HG03457 (cell line): Measurements from ENCODE around the gene REG4.
"Not testable (repeated sequence)": the region's sequence is repeated elsewhere in the genome, so short reads cannot be mapped to it uniquely, and the experiment has no call there.

ENCODE experiments used
- ATAC-seq: cut with Tn5 transposase; IDR thresholded peaks from one replicate; pipeline ENCODE4 v1.9.1; 2021; ENCODE audit warnings: moderate number of reproducible peaks; ENCODE audit not compliant: unreplicated experiment

Gene REG4

DNA sequence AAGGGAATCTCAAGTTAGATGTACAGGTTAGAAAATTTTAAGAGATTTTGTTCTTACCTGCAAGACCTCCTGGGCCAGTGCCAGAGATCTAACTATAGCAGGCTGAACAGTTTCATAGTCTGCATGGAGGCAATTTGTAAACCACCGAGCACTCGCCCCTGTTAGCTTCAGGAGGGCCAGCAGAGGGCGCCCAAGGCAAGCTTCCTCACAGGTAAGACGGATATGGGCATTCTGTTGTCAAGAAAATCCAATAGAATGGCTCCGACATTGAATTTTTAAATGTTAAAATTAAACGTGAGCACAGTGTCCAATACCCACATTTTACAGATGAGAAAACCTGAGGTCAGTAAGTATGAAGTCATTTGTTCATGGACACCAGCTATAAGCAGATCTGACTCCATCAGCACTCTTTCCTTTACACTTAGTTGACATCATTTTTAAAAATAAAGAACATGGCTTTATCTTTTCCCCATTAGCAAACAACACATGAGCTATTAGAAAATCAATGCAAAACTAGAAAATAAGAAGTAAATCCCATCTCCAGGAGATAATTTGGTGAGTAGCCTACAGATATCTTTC, 2.2 kb downstream of the REG4 start:
- no peak for ATAC-seq

DNA sequence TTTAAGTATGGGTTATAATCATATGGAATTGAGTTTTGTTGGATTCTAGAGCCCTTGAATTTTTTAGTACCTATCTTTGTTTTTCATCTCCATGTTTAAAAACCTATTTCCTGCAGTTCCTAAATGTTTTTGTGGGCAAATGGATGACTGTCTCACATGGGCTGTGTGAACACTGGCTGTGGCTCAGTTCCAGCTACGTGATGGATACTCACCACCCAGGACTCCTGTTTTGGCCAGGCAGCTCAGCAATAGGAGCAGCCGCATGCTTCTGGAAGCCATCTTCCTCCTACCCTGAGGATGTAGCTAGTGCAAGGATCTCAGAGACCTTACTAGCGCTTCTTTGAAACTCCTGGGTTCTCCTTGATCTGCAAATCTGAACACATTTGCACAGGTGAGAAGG, 2.8 kb downstream of the REG4 start:
- ATAC-seq, result no peak

DNA sequence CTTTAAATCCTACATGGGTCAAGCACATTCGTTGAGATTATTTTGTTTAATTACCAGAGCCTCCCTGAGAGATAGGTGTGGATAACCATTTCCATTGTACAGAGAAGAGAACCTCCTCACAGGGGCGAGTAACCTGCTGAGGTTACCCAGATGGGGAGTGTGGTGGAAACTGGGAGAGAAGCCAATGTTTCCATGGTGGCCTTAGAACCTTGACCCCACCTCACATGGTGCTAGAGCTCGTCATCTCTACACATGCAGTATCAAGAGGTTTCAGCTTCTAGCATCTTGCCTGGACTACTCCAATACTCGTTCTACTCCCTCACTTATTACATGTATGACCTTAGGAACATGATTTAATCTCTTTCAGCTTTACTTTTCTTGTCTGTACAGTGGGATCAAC, 4.8 kb downstream of the REG4 start:
- no peak for ATAC-seq

DNA sequence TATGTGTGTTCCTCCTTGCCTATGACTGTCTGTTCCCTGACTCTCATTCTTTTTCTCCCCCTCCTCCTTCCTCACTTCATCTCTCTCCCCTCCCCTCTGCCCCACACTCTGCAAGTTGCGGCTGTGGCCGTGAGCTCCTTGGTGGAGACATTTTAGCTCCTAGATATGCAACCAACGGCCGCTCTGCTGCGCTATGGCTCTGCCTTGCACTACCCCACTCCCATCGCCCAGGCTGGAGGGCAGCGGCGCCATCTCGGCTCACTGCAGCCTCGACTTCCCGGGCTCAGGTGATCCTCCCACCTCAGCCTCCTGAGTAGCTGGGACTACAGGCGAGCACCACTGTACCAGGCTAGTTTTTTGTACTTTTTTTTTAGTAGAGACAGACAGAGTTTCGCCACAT, 5.5 kb downstream of the REG4 start:
- ATAC-seq, result no peak

DNA sequence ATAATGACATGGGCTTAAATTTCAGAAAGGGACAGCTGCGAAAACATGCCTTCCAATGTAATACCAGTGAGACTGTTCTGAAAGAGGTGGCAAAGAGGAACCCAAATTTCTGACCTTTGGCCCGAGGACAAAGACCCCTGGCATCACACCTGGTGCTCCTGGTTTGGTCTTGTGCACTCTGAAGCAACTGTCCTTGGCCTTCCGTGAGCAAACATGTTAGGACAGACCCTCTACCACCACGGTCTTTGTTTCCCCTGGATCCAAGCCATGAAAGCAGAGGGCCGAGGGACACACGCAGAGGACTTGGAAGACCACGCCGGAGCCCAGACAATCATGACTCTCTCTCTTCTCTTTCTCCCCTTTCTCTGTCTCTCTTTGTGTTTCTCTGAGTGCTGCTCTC, 6.0 kb downstream of the REG4 start:
- ATAC-seq, result no peak

DNA sequence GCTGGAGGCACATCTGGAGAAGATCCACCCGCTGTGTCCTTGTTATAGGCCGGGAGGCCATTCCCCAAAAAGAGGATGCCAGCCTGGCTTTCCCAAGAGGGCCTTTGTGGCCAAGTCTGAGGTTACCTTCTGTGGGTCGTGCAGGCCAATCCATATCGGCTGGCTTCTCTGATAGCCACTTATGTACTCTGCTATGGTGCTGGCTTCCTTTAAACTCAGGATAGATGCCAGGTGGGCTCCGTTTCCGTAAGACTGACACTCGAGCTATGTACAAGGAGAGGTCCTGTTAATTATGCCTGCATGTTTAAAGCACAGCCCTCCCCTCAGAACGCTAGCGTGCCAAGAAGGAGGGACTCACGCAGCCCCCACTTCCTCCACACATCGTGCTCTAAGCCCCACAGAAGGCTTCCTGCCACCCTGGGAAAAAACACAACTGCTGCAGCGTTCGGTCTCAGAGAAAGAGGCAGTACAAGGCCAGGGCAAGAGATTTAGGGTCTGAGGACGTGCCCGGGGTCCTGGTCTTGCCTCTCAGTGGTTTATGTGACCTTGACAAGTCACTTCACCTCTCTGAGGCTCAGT, 11.6 kb downstream of the REG4 start:
- no peak for ATAC-seq

DNA sequence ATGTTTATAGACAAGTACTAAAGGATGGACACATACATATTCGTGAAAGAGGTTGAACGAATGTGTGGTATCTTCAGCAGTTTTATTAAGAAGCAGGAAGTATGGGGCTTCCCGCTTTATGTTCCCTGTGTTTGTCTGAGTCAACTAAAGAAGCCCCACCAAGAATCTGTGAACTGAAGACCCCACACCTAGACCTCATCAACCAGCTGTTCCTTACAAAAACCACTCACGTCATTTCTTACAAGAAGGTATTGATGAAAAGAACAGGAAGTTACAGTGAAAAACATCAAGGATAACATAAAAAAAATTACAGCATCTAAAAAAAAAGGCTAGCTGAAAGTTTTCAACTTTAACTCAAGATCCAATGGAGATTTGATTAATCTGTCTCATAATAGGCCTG, 12.3 kb downstream of the REG4 start:
- ATAC-seq, result no peak

DNA sequence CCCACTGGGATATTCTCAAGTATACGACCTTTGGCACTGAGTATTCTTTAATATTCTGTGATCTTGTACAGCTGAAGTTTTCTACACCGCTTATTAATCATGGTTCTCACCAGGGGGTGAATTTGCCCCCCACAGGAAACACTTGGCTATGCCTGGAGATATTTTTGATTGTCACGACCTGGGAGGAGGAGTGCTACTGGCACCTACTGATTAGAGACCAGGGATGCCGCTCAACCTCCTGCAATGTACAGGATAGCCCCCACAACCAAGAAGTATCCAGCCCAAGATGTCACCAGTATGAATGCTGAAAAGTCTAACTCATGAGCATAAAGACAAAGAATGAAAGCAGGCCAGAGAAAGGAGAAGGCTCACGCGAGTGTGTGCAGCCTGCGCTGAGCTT, 13.7 kb downstream of the REG4 start:
- no peak for ATAC-seq

DNA sequence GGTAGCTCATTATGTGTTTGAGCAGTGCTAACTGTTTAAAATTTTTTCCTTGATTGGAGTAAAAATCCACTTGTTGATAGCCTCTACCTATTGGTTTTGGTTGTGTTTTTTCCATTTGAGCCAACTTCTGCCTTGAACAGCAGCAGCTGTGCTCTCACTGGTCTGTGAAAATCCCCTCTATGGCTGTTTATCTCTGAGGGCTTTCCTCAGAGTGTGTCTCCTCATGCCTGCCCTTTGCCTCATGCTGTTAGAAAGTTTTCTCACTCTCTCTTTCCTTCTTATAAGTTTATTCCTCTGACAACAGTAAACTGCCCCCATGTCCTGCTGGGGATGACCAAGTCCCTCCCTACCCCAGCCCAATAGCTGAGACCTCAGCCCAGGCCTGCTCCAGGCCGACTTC, 14.1 kb downstream of the REG4 start:
- no peak for ATAC-seq

DNA sequence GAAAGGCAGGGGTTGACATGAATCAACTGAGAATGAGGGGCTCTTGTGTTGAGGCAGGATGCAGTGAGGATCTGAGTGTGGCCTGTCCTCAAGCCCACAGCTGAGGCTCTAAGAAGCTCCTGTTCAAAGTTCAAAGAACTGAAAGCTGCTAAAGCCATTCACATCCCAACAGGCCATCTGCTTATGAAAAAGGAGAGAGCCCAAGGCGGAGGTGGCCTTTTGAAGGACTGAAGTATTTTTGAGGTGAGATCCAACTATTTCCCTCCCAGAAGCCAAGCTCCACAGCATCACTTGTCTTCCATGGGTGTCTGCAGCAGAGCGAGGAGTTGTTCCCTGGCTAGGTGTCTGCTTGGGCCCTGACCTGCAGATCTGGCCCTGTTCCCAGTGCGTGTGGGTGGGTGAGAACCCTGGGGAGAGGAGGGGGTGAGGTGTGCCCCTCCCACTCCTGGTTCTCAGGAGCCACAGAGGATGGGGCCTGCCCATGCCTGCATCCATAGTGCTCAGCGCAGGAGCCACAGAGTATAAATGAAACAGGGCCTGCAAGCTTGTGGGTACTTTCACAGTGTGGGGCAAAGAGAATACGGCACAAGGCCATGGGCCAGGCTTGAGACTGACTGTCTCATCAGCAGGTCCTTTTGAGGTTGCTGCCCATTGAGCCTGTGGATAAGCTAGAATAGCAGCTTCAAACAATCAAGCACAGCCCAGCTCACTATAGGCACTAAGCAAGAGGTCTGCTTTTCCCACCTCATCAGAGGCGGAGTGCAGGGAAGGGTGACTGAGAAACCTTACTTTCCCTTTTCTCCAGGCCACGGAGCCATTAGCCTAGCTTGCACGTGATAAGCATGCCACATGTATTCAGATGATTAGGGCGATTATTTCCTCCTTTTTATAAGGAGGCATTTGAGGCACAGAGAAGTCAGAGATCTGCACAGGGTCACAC, 15.7 kb downstream of the REG4 start:
- ATAC-seq, result no peak

DNA sequence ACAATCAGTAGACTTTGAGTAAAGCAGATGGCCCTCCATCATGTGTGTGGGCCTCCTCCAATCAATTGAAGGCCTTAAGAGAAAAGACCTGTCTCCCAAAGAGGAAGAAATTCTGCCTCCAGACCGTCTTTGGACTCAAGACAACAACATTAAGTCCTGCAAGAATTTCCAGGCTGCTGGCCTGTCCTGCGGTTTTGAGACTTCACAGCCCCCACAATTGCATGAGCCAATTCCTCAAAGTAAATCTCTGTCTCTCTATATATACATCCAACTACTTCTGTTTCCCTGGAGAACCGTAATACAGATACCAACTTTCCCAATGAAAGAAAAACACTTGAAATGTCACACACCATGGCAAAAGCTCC, 16.4 kb downstream of the REG4 start:
- ATAC-seq, result no peak

DNA sequence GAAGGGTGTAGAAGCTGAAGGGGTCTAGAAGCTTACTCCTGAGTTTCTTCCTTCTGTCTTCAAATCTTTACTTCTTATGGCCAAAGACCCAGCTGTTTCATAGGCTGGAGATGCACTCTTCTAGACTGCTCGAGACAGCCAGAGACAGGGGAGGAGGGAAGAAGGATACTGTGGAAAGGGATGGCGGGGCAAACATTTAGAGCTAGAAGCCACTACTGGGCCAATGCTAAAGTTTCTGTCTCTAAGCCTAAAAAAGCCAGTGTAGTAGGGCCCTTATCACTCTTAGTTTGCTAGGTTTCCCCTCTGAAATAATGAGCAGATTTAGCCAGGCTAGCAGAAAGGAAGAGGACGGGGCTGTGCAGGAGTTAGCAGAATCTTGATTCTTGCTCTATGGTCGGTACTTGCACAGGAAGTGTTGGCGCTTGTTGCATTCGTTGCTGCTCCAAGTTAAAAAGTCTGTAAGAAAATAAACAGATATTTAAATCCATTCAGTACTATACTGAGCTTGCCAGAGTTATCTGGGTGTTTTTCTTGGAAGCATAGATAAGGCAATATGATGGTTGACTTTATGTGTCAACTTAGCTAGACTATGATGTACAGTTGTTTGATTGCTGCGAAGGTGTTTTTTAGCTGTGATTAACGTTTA, 16.9 kb downstream of the REG4 start:
- ATAC-seq, result no peak

DNA sequence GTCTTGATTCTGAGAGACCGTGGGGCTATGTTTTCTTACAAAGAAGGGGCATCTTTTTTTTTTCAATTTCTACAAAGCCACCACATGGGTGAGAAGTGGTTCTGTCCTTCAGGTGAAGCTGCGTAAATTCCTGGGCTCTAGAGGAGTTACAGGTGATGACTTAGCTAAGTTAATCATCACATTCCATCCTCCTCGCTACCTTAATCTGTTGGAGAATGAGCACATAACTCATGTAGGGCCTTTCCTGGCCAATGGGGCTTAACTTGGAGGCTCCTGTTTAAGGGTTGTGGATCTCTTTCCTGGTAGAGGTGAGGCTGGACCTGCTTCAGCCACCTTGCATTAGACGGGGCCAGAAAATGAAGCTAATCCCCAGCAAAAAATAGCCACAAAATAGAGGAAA, 19.9 kb downstream of the REG4 start:
- ATAC-seq, result no peak

DNA sequence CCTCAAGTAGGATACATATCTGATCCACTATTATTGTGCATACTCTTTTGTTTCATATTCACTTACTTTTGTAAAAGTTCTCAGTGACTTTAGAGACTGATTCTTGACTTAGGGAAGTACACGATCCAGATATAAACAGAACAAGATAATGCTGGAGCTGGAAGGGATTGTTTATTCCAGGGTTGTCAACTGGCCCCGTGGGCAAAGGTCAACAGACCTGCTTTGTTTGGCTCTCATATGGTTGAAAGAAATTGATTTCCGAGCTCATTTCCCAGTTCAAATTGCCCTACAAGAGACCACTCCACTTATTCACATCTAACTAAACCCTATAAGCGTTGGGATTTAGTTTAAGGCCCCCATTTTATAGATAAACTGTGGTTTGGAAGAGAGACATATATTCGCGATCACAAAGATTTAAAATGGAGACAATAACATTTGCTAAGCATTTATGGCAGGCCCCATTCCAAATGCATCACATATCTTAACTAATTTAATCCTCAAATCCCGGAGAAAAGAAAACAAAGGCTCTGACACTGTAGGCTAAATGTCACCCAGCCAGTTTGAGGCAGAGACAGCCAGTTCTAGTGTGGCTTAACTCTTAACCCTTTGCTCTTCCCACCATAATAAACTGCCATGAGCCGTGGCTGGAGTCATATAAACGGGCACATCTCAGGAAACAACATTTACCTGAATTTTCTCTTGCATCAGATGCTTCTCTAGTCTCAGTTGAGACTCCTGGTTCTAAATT, 20.6 kb downstream of the REG4 start:
- ATAC-seq, result no peak

DNA sequence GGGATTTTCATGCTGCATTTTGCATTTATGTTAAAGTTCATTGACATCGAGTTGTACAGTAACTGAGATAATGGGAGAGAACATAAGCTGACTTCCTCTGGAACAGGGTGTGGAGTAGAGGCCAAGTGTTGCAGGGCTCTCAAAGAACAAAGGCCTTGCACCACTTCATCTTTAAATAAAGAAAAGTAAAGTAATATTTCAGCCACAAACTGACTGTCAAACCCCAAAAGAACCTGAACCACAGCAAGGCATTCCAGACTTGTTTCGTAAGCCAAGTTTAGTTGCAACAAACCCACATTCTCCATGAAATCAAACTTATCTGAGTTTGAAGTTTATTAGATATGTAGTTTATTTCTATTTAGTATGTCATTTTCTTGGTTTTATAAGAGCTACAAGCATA, 23.5 kb downstream of the REG4 start:
- no peak for ATAC-seq

DNA sequence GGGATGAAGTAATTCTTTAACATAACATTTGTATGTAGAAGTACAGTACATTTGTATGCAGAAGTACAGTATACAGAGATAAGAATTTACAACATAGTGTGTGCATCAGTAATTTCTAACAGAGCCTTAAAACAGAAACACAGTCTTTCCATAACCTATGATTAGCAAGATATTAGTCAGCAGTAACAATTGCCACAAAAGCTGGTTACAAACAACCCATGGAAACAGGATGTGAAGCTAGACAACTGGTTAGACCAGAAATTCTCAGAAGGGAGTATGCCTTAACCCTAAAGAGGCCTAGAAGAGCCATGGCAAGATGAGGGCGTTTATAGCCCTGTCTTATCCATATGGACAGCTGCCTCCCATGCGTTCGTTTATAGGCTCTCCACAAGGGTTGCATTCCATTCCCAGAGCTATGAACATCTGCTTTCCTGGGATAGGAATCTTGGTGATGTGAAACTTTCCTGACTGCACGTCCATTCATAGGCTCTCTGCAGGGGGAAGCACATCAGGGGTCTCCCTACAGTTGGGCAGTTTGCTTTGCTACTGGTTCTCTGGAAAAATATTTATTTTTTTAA, 24.7 kb downstream of the REG4 start:
- ATAC-seq, result not testable (repeated sequence)

DNA sequence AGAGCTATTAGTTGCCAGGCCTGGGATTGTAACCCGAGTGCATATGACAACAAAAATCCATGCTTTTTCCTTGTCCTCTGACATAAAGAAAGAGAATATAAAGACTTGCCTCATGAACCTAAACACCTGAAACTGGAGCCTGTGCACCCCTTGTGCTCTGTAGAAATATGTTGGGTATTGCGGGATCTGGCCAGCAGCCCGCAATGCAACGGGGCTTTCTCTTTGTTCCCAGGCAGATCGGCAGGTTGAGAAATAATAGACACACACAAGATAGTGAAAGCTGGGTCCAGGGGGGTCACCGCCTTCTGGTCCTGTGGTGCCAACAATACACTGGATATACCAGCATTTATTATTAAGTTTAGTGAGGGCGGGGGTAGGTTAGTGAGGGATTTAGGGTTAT, 25.2 kb downstream of the REG4 start:
- not testable (repeated sequence) for ATAC-seq

DNA sequence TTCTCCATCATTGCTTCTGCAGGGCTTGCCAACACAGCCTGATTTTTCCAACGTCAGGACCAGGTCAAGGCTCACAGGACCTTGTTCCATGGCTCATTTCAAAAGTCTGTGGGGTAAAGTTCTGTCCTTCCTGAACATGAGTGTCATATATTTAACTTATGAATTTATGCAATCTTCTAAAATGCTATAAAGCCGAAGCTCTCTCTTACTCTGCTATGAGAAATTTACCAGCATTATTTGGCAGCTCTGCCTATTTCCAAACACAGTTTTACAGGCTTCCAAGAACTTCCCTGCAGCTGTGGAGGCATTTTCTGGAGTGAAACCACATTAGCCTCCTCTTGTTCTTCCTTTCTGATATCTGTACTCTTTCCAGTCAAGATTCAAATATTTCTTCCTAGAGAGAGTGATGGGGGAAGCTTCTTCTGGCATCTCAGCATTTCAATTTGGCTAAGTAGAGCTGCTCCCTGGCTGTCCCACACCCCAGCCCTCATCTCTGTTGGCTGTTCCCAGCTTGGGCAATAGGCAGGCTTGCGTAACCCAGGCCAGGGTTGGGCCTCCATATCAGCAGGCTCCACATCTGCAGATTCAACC, 27.0 kb downstream of the REG4 start:
- no peak for ATAC-seq

DNA sequence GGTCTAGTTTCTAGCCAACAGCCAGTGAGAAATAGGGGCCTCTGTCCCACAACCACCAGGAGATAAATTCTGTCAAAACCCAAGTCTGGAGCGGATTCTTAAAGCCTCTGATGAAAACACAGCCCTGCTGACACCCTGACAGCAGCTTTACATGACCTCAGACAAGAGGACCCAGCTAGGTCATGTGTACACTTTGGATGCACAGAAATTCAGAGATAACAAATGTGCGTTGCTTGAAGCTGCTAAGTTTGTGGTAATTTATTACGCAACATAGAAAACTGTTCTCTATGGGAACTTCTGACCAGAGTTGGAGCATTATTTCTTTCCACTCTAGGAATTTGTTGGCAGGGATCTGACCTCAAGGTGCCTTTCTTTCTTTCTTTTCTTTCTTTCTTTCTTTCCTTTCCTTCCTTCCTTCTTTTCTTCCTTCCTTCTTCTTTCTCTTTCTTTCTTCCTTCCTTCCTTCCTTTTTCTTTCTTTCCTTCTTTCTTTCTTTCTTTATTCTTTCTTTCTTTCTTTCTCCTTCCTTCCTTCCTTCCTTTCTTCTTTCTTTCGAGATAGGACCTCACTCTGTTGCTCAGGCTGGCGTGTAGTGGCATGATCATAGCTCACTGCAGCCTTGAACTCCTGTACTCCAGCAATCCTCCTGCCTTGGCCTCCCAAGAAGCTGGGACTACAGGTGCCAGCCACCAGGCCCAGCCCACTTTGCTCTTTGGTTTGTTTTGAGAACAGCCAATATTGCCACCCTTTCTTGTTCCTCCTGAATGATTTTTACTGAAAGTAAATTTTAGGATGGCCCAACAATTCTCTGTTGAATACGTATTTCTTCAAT, 27.7 kb downstream of the REG4 start:
- ATAC-seq, result no peak
